ENCODE results near the gene UBL7. TPM values are rescaled to one million over a fixed set of nuclear protein-coding genes. Genes with fewer than 3 reads are reported as not detected.

UBL7 gene
- total RNA-seq, 1 donor from 2014 or later: 44.6 TPM

DNA sequence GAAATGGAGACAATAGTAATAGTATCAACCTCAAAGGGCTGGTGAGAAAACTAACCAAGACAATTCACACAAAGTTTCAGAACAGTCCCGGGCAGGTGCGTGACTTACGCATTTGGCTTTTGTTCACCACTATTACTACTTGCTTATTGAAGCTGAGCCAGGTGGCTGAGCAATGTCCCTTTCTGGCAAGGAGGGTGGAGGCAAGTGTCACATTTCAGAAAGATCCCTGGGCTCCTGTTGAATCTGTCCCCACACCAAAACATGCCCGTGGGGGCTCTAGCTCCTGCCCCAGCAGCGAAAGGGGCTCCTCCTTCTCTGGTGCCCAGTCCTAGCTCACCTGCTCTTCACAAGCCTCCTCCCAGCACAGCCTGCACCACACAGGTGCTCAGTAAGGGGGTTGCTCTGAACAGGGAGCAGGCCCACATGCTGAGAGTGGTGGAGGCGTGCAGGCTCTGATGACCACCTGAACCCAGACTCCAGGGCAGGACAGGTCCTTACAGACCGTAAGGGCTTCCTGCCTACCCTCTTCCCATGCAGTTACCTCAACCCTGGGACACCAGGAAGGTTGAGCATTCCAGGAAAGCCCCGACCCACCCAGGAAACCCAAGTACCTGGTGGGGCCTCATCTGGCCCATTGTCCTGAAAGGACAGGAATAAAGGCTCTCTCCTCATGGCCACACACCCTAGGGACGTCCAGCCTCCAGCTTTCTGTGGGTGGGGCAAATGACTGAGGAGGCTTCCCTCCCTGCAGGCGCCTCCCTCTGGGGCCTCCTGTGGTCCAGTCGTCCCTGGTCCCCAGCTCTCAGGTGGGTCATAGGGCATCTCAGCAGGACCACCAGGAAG lies 59.8 kb downstream of the UBL7 start:
- ATAC-seq (ENCODE audit: poor library complexity) (no peak), DNase-seq (no peak)
- intact Hi-C loops (cut with DNase I): no loop called here

- intact Hi-C loops (cut with DNase I): no loop called here
- ATAC-seq (ENCODE audit: poor library complexity) (no peak), DNase-seq (no peak)
Observed at GRCh38 chr15:74400313-74400860, 60.6 kb downstream of the UBL7 start.

GRCh38 chr15:74399511-74400312 lies 61.2 kb downstream of the UBL7 start:
- intact Hi-C loops (cut with DNase I): no loop called here
- DNase-seq (no peak), ATAC-seq (ENCODE audit: poor library complexity) (no peak)

GRCh38 chr15:74399100-74399499 lies 61.9 kb downstream of the UBL7 start:
- ATAC-seq (ENCODE audit: poor library complexity) (no peak), DNase-seq (no peak)
- intact Hi-C loops (cut with DNase I): no loop called here

DNA sequence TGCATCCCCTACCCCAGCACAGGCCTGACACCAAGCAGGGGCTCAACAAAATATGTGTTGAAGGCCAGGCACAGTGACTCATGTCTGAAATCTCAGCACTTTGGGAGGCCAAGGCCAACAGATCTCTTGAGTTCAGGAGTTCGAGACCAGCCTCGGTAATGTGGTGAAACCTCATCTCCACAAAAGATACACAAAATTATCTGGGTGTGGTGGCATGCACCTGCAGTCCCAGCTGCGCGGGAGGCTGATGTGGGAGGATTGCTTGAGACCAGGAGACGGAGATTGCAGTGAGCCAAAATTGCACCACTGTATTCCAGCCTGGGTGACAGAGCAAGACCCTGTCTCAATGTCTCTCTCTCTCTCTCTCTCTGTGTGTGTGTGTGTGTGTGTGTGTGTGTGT lies 62.8 kb downstream of the UBL7 start:
- no peak for DNase-seq
- intact Hi-C loops (cut with DNase I): no loop called here
- ATAC-seq (ENCODE audit: poor library complexity): no peak

DNA sequence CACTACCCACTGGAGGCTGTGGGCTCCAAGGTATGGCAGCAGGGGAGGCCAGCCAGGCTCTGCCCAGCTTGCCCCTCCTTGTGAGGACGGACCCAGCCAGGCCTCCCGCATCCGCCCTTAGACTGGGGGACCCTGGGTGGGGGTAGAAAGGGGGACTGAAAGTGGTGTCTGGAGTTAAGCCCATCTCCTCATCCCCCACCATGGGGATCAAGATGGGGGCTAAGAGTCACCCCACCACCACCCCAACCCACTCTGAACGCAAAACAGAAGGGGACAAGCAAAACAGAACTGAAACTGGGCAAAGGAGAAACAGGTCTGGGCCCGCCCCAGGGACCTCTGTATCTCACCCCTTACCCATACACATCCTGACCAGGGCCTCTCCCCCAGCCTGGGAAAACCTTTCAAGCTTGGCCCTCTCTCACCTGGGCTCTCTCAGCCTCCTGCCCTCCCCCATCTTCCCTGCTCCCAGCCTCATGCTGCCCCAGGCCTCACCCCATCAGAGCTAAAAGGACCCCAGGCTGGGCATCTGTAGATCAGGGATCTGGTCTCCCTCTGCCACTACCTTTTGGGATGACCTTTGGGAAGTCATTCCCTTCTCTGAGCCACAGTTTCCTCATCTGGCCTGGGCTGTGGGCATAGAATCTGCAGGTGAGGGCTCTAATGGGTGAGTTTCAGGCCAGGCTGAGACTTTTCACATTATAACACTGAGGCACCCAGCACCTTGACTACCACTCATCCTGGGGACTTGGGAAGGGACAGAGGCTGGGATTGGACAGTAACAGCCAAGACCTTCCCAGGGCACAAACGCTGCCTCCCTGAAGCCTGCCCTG lies 63.5 kb downstream of the UBL7 start:
- intact Hi-C loops (cut with DNase I): no loop called here
- DNase-seq: no peak
- no peak for ATAC-seq (ENCODE audit: poor library complexity)

DNA sequence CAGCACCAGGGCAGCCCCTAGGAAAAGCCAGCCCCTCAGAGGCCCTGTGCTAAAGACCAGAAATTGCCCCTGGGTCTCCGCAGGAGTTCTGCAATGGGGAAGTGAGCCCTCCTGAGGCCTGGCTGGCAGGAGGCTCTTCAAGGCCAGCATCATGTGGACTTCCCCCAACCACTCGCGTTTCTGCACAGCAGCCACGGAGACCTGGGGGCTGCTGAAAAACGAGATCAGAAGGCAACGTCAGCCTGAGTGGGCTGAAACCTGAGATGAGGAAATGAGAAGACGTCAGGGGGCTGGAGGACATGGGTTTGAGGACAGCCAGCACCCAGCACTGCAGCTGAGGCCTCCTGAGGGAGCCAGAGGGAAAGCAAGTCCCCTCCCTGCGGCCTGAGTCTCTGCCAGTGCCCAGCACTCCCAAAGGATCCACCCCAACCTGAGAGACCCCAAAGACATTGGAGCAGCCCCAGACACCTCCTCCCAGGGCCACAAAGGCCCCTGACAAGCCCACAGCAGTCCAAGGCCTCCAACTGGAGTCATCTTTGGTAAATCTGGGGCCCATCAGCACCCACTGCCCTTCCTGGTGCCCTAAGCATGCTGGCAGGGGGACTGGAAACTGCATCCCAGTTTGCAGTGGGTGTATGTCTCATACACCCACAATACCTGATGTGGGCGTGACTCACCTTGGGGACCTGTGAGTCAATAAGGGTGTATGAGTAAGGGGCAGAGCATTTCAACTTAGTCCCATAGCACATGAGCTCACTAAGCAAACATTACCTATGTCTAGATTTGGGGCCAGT lies 64.3 kb downstream of the UBL7 start:
- ATAC-seq (ENCODE audit: poor library complexity) (no peak), DNase-seq (no peak)
- intact Hi-C loops (cut with DNase I): no loop called here

DNA sequence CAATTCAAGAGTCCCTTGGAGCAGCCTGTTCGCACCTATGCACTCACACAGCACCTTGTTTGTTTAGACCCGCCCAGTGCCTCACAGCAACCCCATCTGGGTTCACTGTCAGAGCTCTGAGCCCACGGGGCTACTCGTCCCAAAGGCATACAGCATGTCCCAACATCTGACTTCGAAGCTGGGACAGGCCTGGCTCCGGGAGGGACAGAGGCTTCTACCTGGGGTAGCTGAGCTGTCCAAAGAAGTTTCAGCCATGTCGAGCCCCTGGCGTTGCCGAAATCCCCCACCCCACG lies 64.9 kb downstream of the UBL7 start:
- intact Hi-C loops (cut with DNase I): no loop called here
- ATAC-seq (ENCODE audit: poor library complexity) (no peak), DNase-seq (no peak)

Small RNAs within 50 kb of the gene (microRNA-seq; reads per million reads assigned to microRNA genes)
- gene MIR6881: not detected

Other genes starting within 250 kb of the UBL7 start
- gene CCDC33, start 224.8 kb downstream of the UBL7 start, total RNA-seq: not detected
- gene CYP11A1, start 93.5 kb downstream of the UBL7 start, total RNA-seq: 0.51 TPM
- gene SEMA7A, start 27.2 kb downstream of the UBL7 start, total RNA-seq: 1.2 TPM
- gene ARID3B, start 80.1 kb upstream of the UBL7 start, total RNA-seq: 1.6 TPM
- 44.0 TPM for gene CLK3, start 154.7 kb upstream of the UBL7 start, total RNA-seq
- gene EDC3, start 234.9 kb upstream of the UBL7 start, total RNA-seq: 14.4 TPM